HS-27A (cell line): ENCODE results near the gene RGS7BP.

Experiments
- DNase-seq: peaks from one replicate; pipeline ENCODE4 v3.0.0-alpha.2; 2012; ENCODE audit warnings: low read depth, missing footprints

RGS7BP gene

GRCh38 chr5:64634997-64635686 lies 129.3 kb downstream of the RGS7BP start:
- DNase-seq = no peak

- no peak for DNase-seq
Measured at GRCh38 chr5:64637144-64637543, 131.3 kb downstream of the RGS7BP start.

GRCh38 chr5:64637837-64638443 lies 132.1 kb downstream of the RGS7BP start:
- no peak for DNase-seq

GRCh38 chr5:64644831-64645230 lies 139.0 kb downstream of the RGS7BP start:
- no peak for DNase-seq

- DNase-seq = no peak
Measured at GRCh38 chr5:64646169-64646568, 140.4 kb downstream of the RGS7BP start.

GRCh38 chr5:64649512-64649911 lies 143.7 kb downstream of the RGS7BP start:
- no peak for DNase-seq

- DNase-seq = no peak
Measured at GRCh38 chr5:64653766-64654560, 148.1 kb downstream of the RGS7BP start.

GRCh38 chr5:64654561-64654938 lies 148.7 kb downstream of the RGS7BP start:
- no peak for DNase-seq

- no peak for DNase-seq
Measured at GRCh38 chr5:64655596-64655995, 149.8 kb downstream of the RGS7BP start.

- DNase-seq = no peak
Measured at GRCh38 chr5:64659289-64659688, 153.5 kb downstream of the RGS7BP start.
